HG03457 (cell line): Measurements from ENCODE around the gene LTBP2.
"Not testable (repeated sequence)": the region's sequence is repeated elsewhere in the genome, so short reads cannot be mapped to it uniquely, and the experiment has no call there.

Experiments
- ATAC-seq: cut with Tn5 transposase; IDR thresholded peaks from one replicate; pipeline ENCODE4 v1.9.1; 2021; ENCODE audit warnings: moderate number of reproducible peaks; ENCODE audit not compliant: unreplicated experiment

LTBP2 gene

DNA sequence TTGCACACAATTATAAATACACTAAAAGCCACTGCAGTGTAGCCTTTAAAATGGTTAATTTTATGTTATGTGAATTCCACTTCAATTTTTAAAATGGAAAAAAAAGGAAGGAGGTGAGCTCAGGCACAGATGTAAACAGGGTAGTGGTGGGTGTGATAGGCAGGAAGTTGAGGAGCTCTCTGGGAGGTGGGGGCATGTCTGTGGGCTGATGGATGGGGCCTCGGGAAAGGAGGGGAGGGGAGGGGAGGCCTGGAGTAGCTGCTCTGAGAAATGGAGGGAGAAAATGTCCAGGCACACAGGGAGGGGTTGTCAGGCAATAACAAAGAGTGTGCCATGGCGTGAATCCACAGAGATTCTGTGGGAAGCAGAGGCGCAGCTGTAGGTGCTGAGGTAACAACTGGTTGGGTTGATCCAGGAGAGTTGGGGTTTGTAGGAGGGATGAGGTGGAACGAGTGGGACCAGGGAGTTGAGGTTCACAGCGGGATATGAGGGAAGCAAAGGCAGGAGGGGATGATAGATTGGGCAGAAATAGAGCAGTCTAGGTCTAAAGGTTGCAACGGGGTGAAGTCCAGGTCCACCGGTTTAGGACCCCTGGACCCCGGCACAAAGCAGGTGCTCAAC is 57.2 kb downstream of the LTBP2 start:
- ATAC-seq, result no peak

DNA sequence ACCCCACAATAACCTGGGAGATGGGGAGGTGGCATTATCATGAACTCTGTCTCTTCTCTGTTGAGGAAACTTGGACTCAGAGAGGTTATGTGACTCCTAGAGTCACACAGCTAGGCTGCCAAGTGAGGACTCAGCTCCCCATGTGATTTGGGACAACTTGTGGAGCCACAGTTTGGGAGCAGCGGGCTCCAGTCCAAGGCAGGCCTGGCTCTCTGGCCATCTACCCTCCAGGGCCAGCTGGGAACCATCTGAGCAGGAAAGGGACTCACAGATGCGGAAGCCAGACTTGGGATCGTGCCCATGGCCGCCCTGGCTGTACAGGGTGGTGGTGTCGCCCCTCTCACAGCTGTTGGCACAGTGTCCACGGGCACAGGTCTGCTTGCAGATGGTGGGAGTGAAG is 59.4 kb downstream of the LTBP2 start:
- no peak for ATAC-seq

DNA sequence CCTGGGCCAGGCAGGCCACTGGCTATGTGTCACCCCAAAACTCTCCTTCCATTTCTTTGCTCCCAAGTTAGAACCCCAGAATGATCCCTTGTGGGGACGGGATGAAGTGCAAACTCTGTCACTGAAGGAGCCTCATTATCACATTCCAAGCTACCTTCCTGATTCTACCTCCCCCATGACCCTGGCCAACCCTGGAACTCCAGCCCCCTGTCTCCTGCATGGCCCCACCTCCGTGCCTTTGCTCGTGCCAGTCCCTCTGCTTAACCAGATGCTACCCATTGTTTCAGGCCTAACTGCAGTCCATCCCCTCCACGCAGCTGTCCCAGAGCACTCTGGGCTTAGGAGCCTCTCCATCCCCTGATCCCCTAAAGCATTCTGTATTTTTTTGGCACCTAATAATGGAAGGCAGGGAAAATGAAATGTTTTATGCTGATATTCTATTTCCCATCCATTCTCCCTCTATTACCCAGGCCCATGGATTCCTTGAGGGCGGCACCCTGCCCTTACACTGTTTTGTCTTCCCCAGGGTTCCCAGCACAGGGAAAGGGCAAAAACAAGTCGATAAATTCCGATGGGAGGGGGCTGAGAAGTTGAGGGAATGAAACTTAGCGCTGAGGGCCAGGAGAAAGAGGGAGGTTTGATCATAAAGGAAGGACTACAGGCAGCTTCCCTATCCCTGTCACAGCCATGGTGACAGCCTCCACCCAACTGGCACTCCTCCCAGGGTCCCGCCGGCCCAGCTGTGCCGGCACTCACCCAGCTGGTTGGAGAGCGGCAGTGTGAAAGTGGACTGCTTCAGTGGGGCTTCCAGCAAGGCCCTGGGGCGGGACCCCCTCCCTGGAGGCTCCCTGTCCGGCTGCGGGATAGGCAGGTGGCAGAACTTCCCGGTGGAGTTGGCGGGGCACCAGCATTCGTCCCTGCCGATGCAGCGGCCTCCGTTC is 60.3 kb downstream of the LTBP2 start:
- no peak for ATAC-seq

DNA sequence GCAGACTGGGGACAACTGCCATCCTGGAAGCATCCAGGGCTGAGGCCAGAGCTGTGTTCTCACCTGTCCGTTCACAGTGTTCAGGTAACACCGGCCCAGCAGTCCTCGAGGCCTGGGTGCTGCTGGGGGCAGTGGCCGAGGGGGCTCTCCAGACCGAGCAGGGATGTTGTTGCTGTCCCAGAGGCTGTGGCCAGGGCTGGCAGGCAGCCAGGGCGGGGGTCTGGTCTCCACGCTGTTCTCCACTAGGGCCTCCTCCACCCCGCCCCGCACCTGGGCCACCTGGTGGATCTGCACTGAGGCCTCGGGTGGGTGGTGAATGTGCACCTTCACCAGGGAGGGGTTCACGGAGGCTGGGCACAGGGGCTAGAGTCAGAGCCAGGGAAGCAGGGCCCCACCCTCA is 61.0 kb downstream of the LTBP2 start:
- no peak for ATAC-seq

DNA sequence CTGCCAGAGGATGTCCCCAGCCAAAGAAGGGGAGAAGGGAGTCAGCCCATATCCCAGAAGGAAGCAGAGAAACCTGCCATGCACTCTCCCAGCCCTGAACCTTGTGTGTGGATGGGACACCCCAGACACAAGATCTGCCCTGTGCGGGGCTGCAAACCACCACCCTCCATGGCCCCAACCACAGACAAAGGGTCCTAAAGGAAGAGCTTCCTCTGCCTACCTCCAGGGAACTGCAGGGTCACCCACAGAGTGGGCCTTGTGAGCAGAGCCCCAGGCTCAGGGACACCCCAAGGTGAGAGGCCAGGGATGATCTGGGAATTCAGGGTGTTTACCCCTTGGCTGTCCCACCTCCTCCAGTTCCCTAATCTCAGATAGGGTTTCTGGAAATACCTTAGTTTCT is 62.0 kb downstream of the LTBP2 start:
- no peak for ATAC-seq

DNA sequence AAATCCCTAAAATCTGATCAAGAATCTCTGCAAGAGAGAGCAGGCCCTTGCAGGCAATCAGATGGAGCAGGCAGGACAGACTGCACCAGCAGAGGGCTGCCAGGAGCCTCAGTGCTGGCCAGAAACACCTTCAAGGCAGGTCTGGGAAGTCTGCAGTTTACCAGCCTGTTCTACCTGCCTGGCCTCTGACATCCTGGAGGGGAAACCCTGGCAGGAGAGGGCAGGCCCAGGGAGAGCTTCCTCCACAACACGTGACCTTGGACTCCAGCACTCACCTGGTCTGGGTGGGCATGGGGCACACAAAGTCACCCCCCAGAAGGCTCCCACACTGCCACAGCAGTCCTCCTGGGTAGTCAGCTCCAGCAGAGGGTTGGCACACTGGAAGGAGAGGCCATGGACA is 62.4 kb downstream of the LTBP2 start:
- ATAC-seq, result no peak

DNA sequence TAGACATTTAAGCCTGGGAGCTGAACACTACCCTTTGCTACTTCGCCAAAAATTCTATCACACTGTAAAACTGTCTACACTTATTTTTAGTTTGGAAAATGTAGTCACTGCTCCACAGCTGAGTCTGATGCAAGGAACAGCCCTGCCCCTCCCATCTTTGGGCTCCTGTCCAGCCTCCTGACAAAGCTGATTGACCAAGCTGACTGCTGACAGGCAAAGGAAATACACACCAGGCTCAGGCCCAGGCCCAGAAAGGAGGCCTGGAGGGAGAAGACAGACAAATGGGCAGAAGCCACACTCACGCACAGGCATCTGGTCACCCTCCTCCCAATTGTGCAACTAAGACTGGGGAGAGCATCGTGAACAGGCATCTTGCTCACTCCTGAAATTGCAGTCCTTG is 63.2 kb downstream of the LTBP2 start:
- ATAC-seq, result no peak

DNA sequence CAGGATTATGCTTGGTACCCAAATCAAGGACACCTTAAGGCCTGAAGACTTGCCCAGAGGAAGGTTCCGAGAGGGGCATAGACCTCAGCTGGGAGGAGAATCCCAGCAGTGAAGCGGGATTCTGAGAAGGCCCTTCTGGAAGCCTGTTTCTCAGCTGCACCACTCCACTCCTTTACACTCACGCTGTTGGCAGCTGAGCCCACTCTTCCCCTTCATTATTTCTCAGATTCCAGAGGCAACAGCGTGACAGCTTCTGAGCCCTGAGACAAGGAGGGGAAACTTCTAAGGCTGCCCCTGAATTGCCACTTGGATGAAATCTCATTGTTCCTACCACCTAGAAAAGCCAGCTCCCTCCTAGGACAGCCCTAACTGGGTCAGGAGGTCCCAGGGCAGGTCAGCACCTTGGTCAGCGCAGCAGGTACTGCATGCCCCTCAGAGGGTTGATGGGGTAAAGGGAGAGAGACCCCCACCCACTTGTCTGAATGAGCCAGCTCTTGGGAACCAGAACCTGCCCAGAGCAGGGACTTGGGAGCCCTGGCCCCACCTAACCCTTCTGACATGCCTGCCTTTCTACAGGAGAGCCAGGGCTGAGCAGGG is 64.6 kb downstream of the LTBP2 start:
- no peak for ATAC-seq

DNA sequence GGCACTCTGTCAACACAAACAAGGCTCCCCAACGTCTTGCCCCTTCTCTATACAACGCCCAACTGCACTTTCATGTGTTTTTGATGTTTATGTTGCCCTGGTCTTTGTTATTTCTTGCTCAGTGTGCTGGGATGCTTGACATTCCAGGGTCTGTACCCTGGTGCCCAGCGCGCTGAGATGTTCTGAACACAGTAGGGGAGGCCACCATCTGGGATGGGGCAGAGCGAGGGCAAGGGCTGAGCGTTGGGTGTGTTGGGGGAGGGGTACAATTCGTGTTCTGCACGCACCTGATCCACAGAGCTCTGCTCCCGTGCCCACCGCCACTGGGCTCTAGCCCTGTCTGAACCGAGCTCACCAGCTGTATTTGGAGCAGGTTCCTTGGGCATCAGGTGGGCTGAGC is 65.6 kb downstream of the LTBP2 start:
- no peak for ATAC-seq

DNA sequence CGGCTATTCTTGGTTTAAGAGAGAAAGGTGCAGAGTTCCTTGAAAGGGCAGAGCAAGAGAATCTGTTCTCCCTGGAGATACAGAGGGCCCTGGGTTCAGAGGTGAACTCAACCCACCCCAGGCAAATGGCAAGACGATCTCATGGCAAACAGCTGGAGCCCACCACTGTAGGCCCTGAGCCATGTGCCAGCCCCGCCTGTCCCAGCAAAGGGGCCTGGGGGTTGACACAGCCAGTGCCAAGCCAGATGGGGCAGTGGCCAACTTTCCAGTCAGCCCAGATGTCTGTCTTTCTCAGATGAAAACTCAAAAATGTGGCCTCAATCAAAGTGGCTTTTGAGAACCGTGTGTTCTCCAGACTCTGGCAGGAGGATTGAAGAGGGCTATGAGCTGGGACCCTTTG is 66.7 kb downstream of the LTBP2 start:
- no peak for ATAC-seq

DNA sequence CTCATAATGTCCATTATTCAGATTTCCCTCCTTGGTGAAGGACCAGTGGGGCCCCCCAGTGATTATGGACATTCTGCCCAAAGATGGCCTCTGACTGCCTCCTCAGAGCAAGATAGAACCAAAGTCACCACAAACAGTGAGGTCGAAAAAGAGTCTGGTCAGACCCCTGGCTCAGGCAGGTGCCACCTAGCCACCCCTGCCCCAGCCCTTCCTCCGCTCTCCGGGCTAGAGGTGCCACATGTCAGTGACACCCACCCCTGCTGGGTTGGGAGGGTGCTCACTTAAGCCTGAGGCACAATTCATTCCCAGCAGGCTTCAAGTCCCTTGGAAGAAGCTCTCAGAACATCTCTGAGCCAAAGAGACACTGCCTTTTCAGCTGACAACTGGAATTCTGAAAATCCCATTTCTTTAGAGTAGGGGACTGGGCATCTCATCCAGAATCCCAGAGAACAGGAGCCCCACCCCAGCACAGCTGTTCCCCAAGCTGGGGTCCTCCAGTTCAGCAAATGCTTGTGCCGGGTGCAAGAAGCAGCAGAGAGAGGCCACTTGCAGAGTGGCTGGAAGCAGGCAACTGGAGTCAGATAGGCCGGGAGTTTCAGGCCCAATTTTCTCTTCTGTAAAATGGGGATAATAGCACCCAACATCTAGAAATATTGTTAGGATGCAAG is 68.1 kb downstream of the LTBP2 start:
- no peak for ATAC-seq

DNA sequence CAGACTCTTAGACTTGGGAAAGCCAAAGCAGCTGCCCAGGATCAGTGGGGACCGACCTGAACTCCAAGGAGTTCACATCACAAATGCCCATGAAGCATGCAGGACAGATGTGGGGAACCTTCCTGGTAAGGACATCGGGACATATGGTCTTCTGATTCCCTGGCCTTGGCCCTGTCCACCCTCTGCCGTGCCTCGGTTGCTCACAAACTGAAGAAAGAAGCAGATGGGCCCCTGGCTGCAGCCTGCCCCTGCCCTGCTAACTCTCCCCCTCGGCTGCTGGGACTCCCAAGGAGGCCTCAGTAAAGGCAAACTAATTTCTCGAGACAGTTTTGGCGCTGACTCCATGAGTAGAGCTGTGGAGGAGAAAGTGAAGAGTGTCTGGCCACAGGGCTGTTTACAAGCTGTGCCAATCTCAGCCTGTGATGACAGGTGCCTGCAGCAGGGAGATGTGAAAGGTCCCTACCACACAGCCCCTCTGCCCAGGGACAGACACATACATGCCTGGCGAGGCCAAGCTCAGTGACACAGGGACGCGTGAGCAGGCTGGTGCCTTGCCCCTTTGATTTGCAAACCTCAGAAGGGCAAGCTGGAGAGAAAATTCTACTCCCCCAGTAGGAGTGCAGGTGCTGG is 69.9 kb downstream of the LTBP2 start:
- ATAC-seq, result no peak

DNA sequence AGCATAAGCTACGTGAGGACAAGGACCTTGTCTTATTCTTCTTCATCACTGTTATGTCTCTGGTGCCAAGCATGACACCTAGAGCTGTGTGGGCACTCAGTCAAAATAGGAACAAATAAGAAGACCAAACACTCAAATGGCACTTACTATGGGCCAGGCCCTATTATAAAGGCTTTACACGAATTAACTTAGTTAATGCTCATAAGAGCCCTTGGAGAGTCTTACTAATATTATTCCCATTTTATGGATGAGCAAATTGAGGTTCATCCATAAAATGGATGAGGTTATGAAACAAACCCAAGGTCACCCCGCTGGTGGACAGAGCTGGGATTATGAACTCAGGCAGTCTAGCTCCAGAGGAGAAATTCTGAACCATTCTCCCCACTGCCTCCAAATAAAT is 70.8 kb downstream of the LTBP2 start:
- no peak for ATAC-seq

DNA sequence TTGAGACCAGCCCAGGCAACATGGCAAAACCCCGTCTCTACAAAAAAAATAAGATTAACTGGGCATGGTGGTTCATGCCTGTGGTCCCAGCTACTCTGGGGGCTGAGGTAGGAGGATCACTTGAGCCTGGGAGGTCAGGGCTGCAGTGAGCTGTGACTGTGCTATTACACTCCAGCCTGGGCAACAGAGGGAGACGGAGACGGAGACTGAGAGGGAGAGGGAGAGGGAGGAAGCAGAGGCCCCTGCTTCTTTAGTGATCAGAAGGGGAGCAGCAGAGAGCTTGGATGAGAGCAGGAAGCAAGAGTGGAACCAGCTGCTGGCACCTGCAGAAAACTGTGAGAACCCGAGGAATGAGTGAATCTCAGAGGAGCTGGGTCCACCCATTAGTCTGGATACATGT is 72.5 kb downstream of the LTBP2 start:
- ATAC-seq, result no peak

DNA sequence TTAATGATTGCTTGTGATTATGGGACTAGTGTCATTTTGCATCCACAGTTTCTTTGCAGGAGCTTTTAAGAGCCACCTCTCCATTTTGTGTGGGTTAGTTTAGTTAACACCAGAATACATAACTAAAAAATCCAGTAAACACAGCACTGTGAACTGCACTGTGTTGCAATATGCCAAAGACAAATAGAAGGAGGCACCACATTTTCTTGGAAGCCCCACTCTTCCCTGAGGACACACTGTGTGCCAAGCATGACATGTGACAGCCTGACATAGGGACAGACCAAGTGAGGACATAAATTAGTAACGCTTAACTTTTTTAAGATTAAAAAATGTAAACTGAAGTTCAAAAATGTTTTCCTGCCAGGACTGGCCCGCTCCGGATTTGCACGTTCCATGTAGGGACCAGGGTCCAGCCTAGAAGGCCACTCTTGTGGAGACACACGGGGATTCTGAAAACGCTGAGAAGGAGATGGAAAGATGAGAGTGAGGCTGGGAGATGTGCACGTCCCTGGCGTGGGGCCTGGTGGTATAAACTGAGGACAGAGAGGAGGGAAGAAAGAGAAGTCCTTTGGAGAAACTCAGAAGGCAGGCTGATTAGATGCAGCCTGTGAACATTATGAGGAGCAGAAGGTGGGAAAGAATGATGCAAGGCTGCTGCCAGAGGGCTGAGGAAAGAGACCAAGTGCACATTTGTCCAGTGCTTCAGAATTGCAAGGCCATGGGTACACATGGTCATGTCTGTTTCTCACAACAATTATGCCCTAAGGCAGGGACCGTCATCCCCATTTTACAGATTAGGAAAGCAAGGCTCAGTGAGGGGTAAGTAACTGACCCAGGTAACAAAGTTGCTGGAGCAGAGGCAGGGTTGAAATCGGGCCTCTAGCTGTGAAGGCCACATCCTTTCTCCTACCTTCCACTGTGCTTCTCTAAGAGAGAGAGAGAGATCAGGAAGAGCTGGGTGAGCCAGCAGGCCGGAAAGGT is 73.3 kb downstream of the LTBP2 start:
- ATAC-seq, result no peak

DNA sequence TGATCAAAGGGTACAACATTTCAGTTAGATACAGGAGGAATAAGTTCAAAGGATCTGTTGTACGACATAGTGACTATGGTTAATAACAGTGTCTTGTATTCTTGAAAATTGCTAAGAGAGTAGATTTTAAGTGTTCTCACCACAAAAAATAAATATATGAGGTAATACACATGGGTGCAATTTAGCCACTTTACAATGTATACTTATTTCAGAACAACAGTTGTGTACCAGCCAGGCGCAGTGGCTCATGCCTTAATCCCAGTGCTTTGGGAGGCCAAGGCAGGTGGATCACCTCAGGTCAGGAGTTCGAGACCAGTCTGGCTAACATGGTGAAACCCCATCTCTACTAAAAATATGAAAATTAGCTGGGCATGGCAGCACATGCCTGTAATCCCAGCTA is 75.7 kb downstream of the LTBP2 start:
- ATAC-seq, result not testable (repeated sequence)

DNA sequence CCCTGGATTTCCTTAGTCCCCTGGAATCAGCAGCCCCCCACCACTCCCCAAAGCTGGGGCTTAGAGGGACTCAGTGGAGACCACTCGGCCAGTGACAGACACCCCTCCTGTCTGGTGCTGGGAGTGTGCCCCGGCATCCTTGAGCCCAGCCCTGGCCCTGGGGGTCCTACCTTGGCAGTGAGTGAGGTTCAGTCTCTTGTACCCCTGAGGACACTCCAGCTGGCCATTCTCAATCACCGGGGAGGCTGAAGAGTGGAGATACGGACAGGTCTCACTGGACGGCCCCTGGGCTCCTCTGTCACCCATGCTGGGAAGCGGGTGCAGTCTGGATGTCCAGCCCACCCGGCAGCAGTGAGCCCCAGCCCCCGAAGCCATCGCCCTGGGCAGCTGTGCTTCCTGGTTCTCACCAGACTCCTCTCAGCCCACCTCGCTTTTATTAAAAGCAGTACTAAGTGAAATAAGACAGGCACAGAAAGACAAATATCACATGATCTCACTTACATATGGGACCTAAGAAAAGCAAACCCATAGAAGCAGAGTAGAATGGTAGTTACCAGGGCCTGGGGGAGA is 76.2 kb downstream of the LTBP2 start:
- ATAC-seq, result no peak

DNA sequence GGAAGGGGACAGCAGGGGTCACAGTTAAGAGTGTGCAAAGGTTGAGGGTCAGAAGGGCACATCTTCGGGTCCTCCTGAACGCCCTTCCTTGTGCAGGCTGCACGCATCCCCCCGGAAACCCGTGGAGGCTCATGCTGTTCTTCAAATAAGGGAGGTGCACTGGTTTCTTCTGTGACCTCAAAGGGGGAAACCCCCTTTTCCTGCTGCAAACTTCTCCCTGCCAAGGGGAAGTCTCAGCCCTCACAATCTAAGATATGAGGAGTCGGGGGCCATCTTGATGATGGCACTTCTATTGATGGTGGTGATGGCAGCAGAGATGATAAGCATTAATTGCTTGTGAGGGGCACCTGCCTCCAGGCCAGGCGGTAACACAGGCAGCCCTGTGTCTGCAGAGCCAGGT is 78.5 kb downstream of the LTBP2 start:
- ATAC-seq, result no peak

DNA sequence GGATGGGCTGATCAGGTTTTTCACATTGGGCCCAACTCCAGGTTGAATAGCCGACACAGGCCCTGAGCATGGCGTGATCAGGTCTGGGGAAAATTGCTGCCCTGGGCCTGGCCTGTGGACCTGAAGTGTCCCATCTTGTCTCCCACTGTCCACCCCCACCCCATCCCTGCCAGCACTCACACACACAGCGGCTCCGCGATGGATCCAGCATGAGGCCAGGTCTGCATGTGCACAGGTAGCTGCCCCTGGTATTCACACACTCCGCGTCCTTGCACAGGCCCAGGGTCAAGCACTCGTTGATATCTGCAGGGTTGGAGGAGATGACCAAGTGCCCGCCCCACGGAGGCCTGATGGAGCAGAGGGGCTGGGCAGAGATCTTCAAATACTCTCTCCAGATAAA is 79.8 kb downstream of the LTBP2 start:
- ATAC-seq, result no peak

DNA sequence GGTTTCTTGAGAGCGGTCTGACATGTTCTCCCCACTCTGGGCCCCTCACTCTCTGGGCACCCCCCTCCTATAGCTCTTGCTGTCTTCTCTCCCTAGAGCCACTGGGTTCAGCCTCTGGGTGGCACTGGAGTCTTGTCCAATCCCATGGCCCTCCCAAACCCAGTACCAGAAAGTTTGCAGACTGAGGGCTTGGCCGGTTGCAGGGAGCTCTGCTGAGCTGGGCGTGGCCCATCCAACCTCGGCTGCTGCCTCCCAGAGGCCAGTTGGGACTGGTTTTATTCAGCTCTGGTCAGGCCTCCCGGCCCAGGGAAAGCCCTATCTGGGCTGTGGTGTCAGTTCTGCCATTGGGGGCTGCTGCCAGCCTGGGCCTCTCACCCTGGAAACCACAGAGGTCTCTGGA is 80.6 kb downstream of the LTBP2 start:
- ATAC-seq, result no peak
